ENCODE measurements around the gene SLC39A9.
"Not testable (repeated sequence)": the region's sequence is repeated elsewhere in the genome, so short reads cannot be mapped to it uniquely, and the experiment has no call there.

The SLC39A9 gene

GRCh38 chr14:69399750-69400149 is 1.3 kb downstream of the SLC39A9 start:
- peaks cover 15% of the 10 kb centered on the region for H3K4me1 ChIP-seq (ENCODE audit: control insufficient read depth, low read depth, low read length)
- no peaks in the 10 kb centered on the region for H3K27me3 ChIP-seq (ENCODE audit: control insufficient read depth, insufficient read depth, low read length)
- peaks cover 15% of the 10 kb centered on the region for H3K36me3 ChIP-seq (ENCODE audit: control insufficient read depth, low read depth, low read length)
- H3K9me3 ChIP-seq (ENCODE audit: control insufficient read depth, low read depth, low read length), result no peaks in the 10 kb centered on the region
- no peak overlapping the region for H3K27ac ChIP-seq (ENCODE audit: low read length)
- no peak overlapping the region for H3K9ac ChIP-seq (ENCODE audit: low read length)
- peak overlapping the region; percentile 97 for H3K4me3 ChIP-seq (ENCODE audit: low read length)

- Histone ChIP-seq H3K36me3 (ENCODE audit: control insufficient read depth, low read depth, low read length) (peaks cover 11% of the 10 kb centered on the region), H3K4me3 (ENCODE audit: low read length) (peak overlapping the region; percentile 97), H3K27me3 (ENCODE audit: control insufficient read depth, insufficient read depth, low read length) (no peaks in the 10 kb centered on the region), H3K27ac (ENCODE audit: low read length) (no peak overlapping the region), H3K9me3 (ENCODE audit: control insufficient read depth, low read depth, low read length) (no peaks in the 10 kb centered on the region), H3K9ac (ENCODE audit: low read length) (no peak overlapping the region), H3K4me1 (ENCODE audit: control insufficient read depth, low read depth, low read length) (peaks cover 15% of the 10 kb centered on the region)
Observed at GRCh38 chr14:69400154-69400553, 1.7 kb downstream of the SLC39A9 start.

- no peak overlapping the region for H3K4me3 ChIP-seq (ENCODE audit: low read length)
- H3K9ac ChIP-seq (ENCODE audit: low read length), result no peak overlapping the region
- H3K27ac ChIP-seq (ENCODE audit: low read length), result no peak overlapping the region
- no peaks in the 10 kb centered on the region for H3K27me3 ChIP-seq (ENCODE audit: control insufficient read depth, insufficient read depth, low read length)
- H3K4me1 ChIP-seq (ENCODE audit: control insufficient read depth, low read depth, low read length), result peaks cover 11% of the 10 kb centered on the region
- H3K9me3 ChIP-seq (ENCODE audit: control insufficient read depth, low read depth, low read length), result no peaks in the 10 kb centered on the region
- no peaks in the 10 kb centered on the region for H3K36me3 ChIP-seq (ENCODE audit: control insufficient read depth, low read depth, low read length)
Observed at GRCh38 chr14:69401841-69402240, 3.3 kb downstream of the SLC39A9 start.

- H3K27me3 ChIP-seq (ENCODE audit: control insufficient read depth, insufficient read depth, low read length), result no peaks in the 10 kb centered on the region
- H3K9me3 ChIP-seq (ENCODE audit: control insufficient read depth, low read depth, low read length), result no peaks in the 10 kb centered on the region
- no peaks in the 10 kb centered on the region for H3K36me3 ChIP-seq (ENCODE audit: control insufficient read depth, low read depth, low read length)
- H3K4me1 ChIP-seq (ENCODE audit: control insufficient read depth, low read depth, low read length), result peaks cover 9% of the 10 kb centered on the region
- H3K9ac ChIP-seq (ENCODE audit: low read length), result no peak overlapping the region
- H3K4me3 ChIP-seq (ENCODE audit: low read length), result no peak overlapping the region
- H3K27ac ChIP-seq (ENCODE audit: low read length), result no peak overlapping the region
Observed at GRCh38 chr14:69404478-69404877, 6.0 kb downstream of the SLC39A9 start.

- Histone ChIP-seq H3K36me3 (ENCODE audit: control insufficient read depth, low read depth, low read length) (no peaks in the 10 kb centered on the region), H3K27me3 (ENCODE audit: control insufficient read depth, insufficient read depth, low read length) (no peaks in the 10 kb centered on the region), H3K4me1 (ENCODE audit: control insufficient read depth, low read depth, low read length) (peaks cover 6% of the 10 kb centered on the region), H3K9ac (ENCODE audit: low read length) (no peak overlapping the region), H3K27ac (ENCODE audit: low read length) (no peak overlapping the region), H3K4me3 (ENCODE audit: low read length) (no peak overlapping the region), H3K9me3 (ENCODE audit: control insufficient read depth, low read depth, low read length) (no peaks in the 10 kb centered on the region)
Observed at GRCh38 chr14:69404883-69405282, 6.4 kb downstream of the SLC39A9 start.

- Histone ChIP-seq H3K27me3 (ENCODE audit: control insufficient read depth, insufficient read depth, low read length) (no peaks in the 10 kb centered on the region), H3K36me3 (ENCODE audit: control insufficient read depth, low read depth, low read length) (no peaks in the 10 kb centered on the region), H3K9me3 (ENCODE audit: control insufficient read depth, low read depth, low read length) (no peaks in the 10 kb centered on the region), H3K27ac (ENCODE audit: low read length) (no peak overlapping the region), H3K4me1 (ENCODE audit: control insufficient read depth, low read depth, low read length) (no peaks in the 10 kb centered on the region), H3K4me3 (ENCODE audit: low read length) (no peak overlapping the region), H3K9ac (ENCODE audit: low read length) (no peak overlapping the region)
Observed at GRCh38 chr14:69405762-69406161, 7.3 kb downstream of the SLC39A9 start.

GRCh38 chr14:69408331-69408960 is 10.0 kb downstream of the SLC39A9 start:
- Histone ChIP-seq H3K4me3 (ENCODE audit: low read length) (no peak overlapping the region), H3K27ac (ENCODE audit: low read length) (no peak overlapping the region), H3K36me3 (ENCODE audit: control insufficient read depth, low read depth, low read length) (no peaks in the 10 kb centered on the region), H3K9me3 (ENCODE audit: control insufficient read depth, low read depth, low read length) (no peaks in the 10 kb centered on the region), H3K27me3 (ENCODE audit: control insufficient read depth, insufficient read depth, low read length) (no peaks in the 10 kb centered on the region), H3K4me1 (ENCODE audit: control insufficient read depth, low read depth, low read length) (no peaks in the 10 kb centered on the region), H3K9ac (ENCODE audit: low read length) (no peak overlapping the region)

- no peaks in the 10 kb centered on the region for H3K27me3 ChIP-seq (ENCODE audit: control insufficient read depth, insufficient read depth, low read length)
- no peak overlapping the region for H3K27ac ChIP-seq (ENCODE audit: low read length)
- no peak overlapping the region for H3K9ac ChIP-seq (ENCODE audit: low read length)
- H3K4me1 ChIP-seq (ENCODE audit: control insufficient read depth, low read depth, low read length), result no peaks in the 10 kb centered on the region
- H3K4me3 ChIP-seq (ENCODE audit: low read length), result no peak overlapping the region
- no peaks in the 10 kb centered on the region for H3K9me3 ChIP-seq (ENCODE audit: control insufficient read depth, low read depth, low read length)
- no peaks in the 10 kb centered on the region for H3K36me3 ChIP-seq (ENCODE audit: control insufficient read depth, low read depth, low read length)
Observed at GRCh38 chr14:69413483-69413882, 15.0 kb downstream of the SLC39A9 start.

GRCh38 chr14:69416087-69416486 is 17.6 kb downstream of the SLC39A9 start:
- not testable (repeated sequence) for H3K27me3 ChIP-seq (ENCODE audit: control insufficient read depth, insufficient read depth, low read length); H3K9me3 ChIP-seq (ENCODE audit: control insufficient read depth, low read depth, low read length); H3K4me1 ChIP-seq (ENCODE audit: control insufficient read depth, low read depth, low read length); H3K36me3 ChIP-seq (ENCODE audit: control insufficient read depth, low read depth, low read length); H3K4me3 ChIP-seq (ENCODE audit: low read length); H3K27ac ChIP-seq (ENCODE audit: low read length); H3K9ac ChIP-seq (ENCODE audit: low read length)

- Histone ChIP-seq H3K4me1 (ENCODE audit: control insufficient read depth, low read depth, low read length) (no peaks in the 10 kb centered on the region), H3K9ac (ENCODE audit: low read length) (no peak overlapping the region), H3K36me3 (ENCODE audit: control insufficient read depth, low read depth, low read length) (peaks cover 10% of the 10 kb centered on the region), H3K27me3 (ENCODE audit: control insufficient read depth, insufficient read depth, low read length) (no peaks in the 10 kb centered on the region), H3K4me3 (ENCODE audit: low read length) (no peak overlapping the region), H3K9me3 (ENCODE audit: control insufficient read depth, low read depth, low read length) (no peaks in the 10 kb centered on the region), H3K27ac (ENCODE audit: low read length) (no peak overlapping the region)
Observed at GRCh38 chr14:69423279-69423678, 24.8 kb downstream of the SLC39A9 start.

- Histone ChIP-seq H3K27me3 (ENCODE audit: control insufficient read depth, insufficient read depth, low read length) (no peaks in the 10 kb centered on the region), H3K9me3 (ENCODE audit: control insufficient read depth, low read depth, low read length) (no peaks in the 10 kb centered on the region), H3K4me1 (ENCODE audit: control insufficient read depth, low read depth, low read length) (no peaks in the 10 kb centered on the region), H3K36me3 (ENCODE audit: control insufficient read depth, low read depth, low read length) (peaks cover 10% of the 10 kb centered on the region), H3K27ac (ENCODE audit: low read length) (no peak overlapping the region), H3K9ac (ENCODE audit: low read length) (no peak overlapping the region), H3K4me3 (ENCODE audit: low read length) (no peak overlapping the region)
Observed at GRCh38 chr14:69424149-69424923, 25.8 kb downstream of the SLC39A9 start.

GRCh38 chr14:69427596-69427995 is 29.1 kb downstream of the SLC39A9 start:
- no peak overlapping the region for H3K4me3 ChIP-seq (ENCODE audit: low read length)

More at GRCh38 chr14:69427596-69427995, 29.1 kb downstream of the SLC39A9 start:
- H3K27me3 ChIP-seq (ENCODE audit: control insufficient read depth, insufficient read depth, low read length), result no peaks in the 10 kb centered on the region
- no peaks in the 10 kb centered on the region for H3K4me1 ChIP-seq (ENCODE audit: control insufficient read depth, low read depth, low read length)
- H3K9ac ChIP-seq (ENCODE audit: low read length), result no peak overlapping the region
- no peaks in the 10 kb centered on the region for H3K9me3 ChIP-seq (ENCODE audit: control insufficient read depth, low read depth, low read length)
- H3K27ac ChIP-seq (ENCODE audit: low read length), result no peak overlapping the region
- H3K36me3 ChIP-seq (ENCODE audit: control insufficient read depth, low read depth, low read length), result peaks cover 10% of the 10 kb centered on the region

Data from iPS-18a (cell line).